C4-2B (cell line): ENCODE data around the gene BRPF1.

Experiments used
- CTCF ChIP-seq: fragments of 450-650 bp; conservative IDR thresholded peaks from 2 replicates; pipeline ENCODE4 v1.5.1; 2017; ENCODE audit warnings: mild to moderate bottlenecking
- ZFX ChIP-seq: fragments of 450-650 bp; IDR thresholded peaks from 2 replicates; pipeline ENCODE4 v1.6.1; 2017

GRCh38 chr3:9777694-9778021, 46.1 kb downstream of the BRPF1 start:
- TF ChIP-seq CTCF (no peak), ZFX (no peak)
